Measurements from ENCODE around the gene GPR152. TPM values are rescaled to one million over a fixed set of nuclear protein-coding genes. Genes with fewer than 3 reads are reported as not detected.

GPR152 gene
- total and polyA plus RNA-seq, 4 experiments from 2014 or later: 0.35 to 1.7 TPM; not detected in 2

- Histone ChIP-seq H3K4me3 (ENCODE audit: low read length in 2 of 2) (peak overlapping the region; percentile 80 to 81), H3K27me3 (ENCODE audit: insufficient read depth, low read length) (no peaks in the 10 kb centered on the region), H3K36me3 (ENCODE audit: insufficient read depth, low read length) (peaks cover 38% of the 10 kb centered on the region), H3K27ac (ENCODE audit: low read depth, low read length) (peak overlapping the region; percentile 78), H3K9me3 (ENCODE audit: control insufficient read depth in 1 of 2, low read length in 2 of 2) (no peaks in the 10 kb centered on the region), H3K4me1 (ENCODE audit: insufficient read depth, low read length) (peaks cover 79% of the 10 kb centered on the region)
- Mint-ChIP-seq H3K9me3 (peaks cover 0 to 7% (median 0%) of the 10 kb centered on the region in 8 donors), H3K27me3 (no peaks in the 10 kb centered on the region), H3K27ac (peak overlapping the region; percentile 89 to 98 (median 95)), H3K36me3 (peaks cover 17 to 44% of the 10 kb centered on the region in 2 donors), H3K4me1 (peaks cover 43 to 73% (median 56%) of the 10 kb centered on the region in 4 donors), H3K4me3 (peak overlapping the region; percentile 96 to 99 (median 97))
- intact Hi-C loops (cut with micrococcal nuclease): loop anchor here (2.0 kb wide), 1 partner anchor 33 kb away; no protein-coding TSS in a partner anchor
- peak in 1 of 5 donors; percentile 25 for DNase-seq
- CTCF ChIA-PET (ENCODE audit: partially characterized antibody): interaction anchor here (1.6 to 5.0 kb wide), 4 partner anchors 16 to 33 kb away, joined by 4 to 65 read pairs (median 30); partner anchors contain the start of genes PPP1CA, TBC1D10C and TMEM134
- POLR2A ChIA-PET (ENCODE audit: partially characterized antibody): interaction anchor here (0.9 to 31.8 kb wide), 16 partner anchors 7 to 180 kb away, joined by 3 to 2262 read pairs (median 18); partner anchors contain the start of genes AIP, CABP4, CARNS1 and CDK2AP2
Observed at GRCh38 chr11:67435727-67436458, 16.6 kb downstream of the GPR152 start.

GRCh38 chr11:67435031-67435726 lies 17.4 kb downstream of the GPR152 start:
- H3K27ac Mint-ChIP-seq: peak overlapping the region; percentile 83 to 95 (median 91)
- peaks cover 17 to 44% of the 10 kb centered on the region in 2 donors for H3K36me3 Mint-ChIP-seq
- no peak for DNase-seq
- peaks cover 39 to 68% (median 52%) of the 10 kb centered on the region in 4 donors for H3K4me1 Mint-ChIP-seq
- no peaks in the 10 kb centered on the region for H3K27me3 Mint-ChIP-seq
- peaks cover 0 to 7% (median 0%) of the 10 kb centered on the region in 8 donors for H3K9me3 Mint-ChIP-seq
- H3K27me3 ChIP-seq (ENCODE audit: insufficient read depth, low read length): no peaks in the 10 kb centered on the region
- peaks cover 38% of the 10 kb centered on the region for H3K36me3 ChIP-seq (ENCODE audit: insufficient read depth, low read length)
- no peaks in the 10 kb centered on the region for H3K9me3 ChIP-seq (ENCODE audit: control insufficient read depth in 1 of 2, low read length in 2 of 2)
- H3K27ac ChIP-seq (ENCODE audit: low read depth, low read length): peak overlapping the region; percentile 78
- intact Hi-C loops (cut with micrococcal nuclease): no loop called here
- ChIA-PET CTCF (ENCODE audit: partially characterized antibody) (interaction anchor here (1.6 to 5.0 kb wide), 2 partner anchors 15 to 27 kb away, joined by 4 to 21 read pairs; no protein-coding TSS in a partner anchor), POLR2A (ENCODE audit: partially characterized antibody) (interaction anchor here (0.9 to 31.8 kb wide), 8 partner anchors 17 to 81 kb away, joined by 3 to 2262 read pairs (median 160); partner anchors contain the start of genes AIP, CABP4, CARNS1 and CORO1B)
- H3K4me3 Mint-ChIP-seq: peak overlapping the region; percentile 80 to 97 (median 90)
- peak overlapping the region in 1 of 2 donors; percentile 81 for H3K4me3 ChIP-seq (ENCODE audit: low read length in 2 of 2)
- peaks cover 73% of the 10 kb centered on the region for H3K4me1 ChIP-seq (ENCODE audit: insufficient read depth, low read length)

GRCh38 chr11:67434395-67434881 lies 18.1 kb downstream of the GPR152 start:
- intact Hi-C loops (cut with micrococcal nuclease): no loop called here
- no peaks in the 10 kb centered on the region for H3K27me3 ChIP-seq (ENCODE audit: insufficient read depth, low read length)
- no peaks in the 10 kb centered on the region for H3K9me3 ChIP-seq (ENCODE audit: control insufficient read depth in 1 of 2, low read length in 2 of 2)
- peak overlapping the region; percentile 78 for H3K27ac ChIP-seq (ENCODE audit: low read depth, low read length)
- Mint-ChIP-seq H3K27ac (peak overlapping the region; percentile 27 to 90 (median 82)), H3K4me3 (peak overlapping the region; percentile 50 to 84 (median 66)), H3K36me3 (peaks cover 17 to 41% of the 10 kb centered on the region in 2 donors), H3K4me1 (peaks cover 32 to 66% (median 46%) of the 10 kb centered on the region in 4 donors), H3K9me3 (peaks cover 0 to 7% (median 0%) of the 10 kb centered on the region in 8 donors), H3K27me3 (no peaks in the 10 kb centered on the region)
- CTCF ChIA-PET (ENCODE audit: partially characterized antibody): no interaction called here
- peaks cover 38% of the 10 kb centered on the region for H3K36me3 ChIP-seq (ENCODE audit: insufficient read depth, low read length)
- peaks cover 73% of the 10 kb centered on the region for H3K4me1 ChIP-seq (ENCODE audit: insufficient read depth, low read length)
- POLR2A ChIA-PET (ENCODE audit: partially characterized antibody): interaction anchor here (0.9 to 31.8 kb wide), 5 partner anchors 16 to 71 kb away, joined by 3 to 2262 read pairs (median 704); partner anchors contain the start of genes AIP, CABP4, CARNS1 and CORO1B
- peak in 1 of 5 donors; percentile 34 for DNase-seq
- peak overlapping the region in 1 of 2 donors; percentile 81 for H3K4me3 ChIP-seq (ENCODE audit: low read length in 2 of 2)

- H3K4me1 ChIP-seq (ENCODE audit: insufficient read depth, low read length): peaks cover 73% of the 10 kb centered on the region
- CTCF ChIA-PET (ENCODE audit: partially characterized antibody): interaction anchor here (0.7 to 1.4 kb wide), 2 partner anchors 32 to 40 kb away, joined by 3 read pairs; partner anchors contain the start of gene PPP1CA
- H3K27ac ChIP-seq (ENCODE audit: low read depth, low read length): peak overlapping the region; percentile 78
- POLR2A ChIA-PET (ENCODE audit: partially characterized antibody): interaction anchor here (0.8 to 31.8 kb wide), 8 partner anchors 15 to 194 kb away, joined by 3 to 2262 read pairs (median 142); partner anchors contain the start of genes AIP, CABP4, CARNS1 and CORO1B
- peak overlapping the region; percentile 53 to 90 (median 82) for H3K27ac Mint-ChIP-seq
- peak in 1 of 5 donors; percentile 21 for DNase-seq
- H3K4me3 Mint-ChIP-seq: peak overlapping the region; percentile 50 to 69 (median 66)
- H3K9me3 Mint-ChIP-seq: peaks cover 0 to 7% (median 0%) of the 10 kb centered on the region in 8 donors
- peaks cover 38% of the 10 kb centered on the region for H3K36me3 ChIP-seq (ENCODE audit: insufficient read depth, low read length)
- peaks cover 17 to 37% of the 10 kb centered on the region in 2 donors for H3K36me3 Mint-ChIP-seq
- no peaks in the 10 kb centered on the region for H3K9me3 ChIP-seq (ENCODE audit: control insufficient read depth in 1 of 2, low read length in 2 of 2)
- no peak overlapping the region for H3K4me3 ChIP-seq (ENCODE audit: low read length in 2 of 2)
- H3K4me1 Mint-ChIP-seq: peaks cover 26 to 65% (median 44%) of the 10 kb centered on the region in 4 donors
- H3K27me3 Mint-ChIP-seq: no peaks in the 10 kb centered on the region
- intact Hi-C loops (cut with micrococcal nuclease): no loop called here
- no peaks in the 10 kb centered on the region for H3K27me3 ChIP-seq (ENCODE audit: insufficient read depth, low read length)
Observed at GRCh38 chr11:67433536-67434394, 18.8 kb downstream of the GPR152 start.

- DNase-seq: no peak
- Mint-ChIP-seq H3K27ac (peak overlapping the region in 3 of 7 donors; percentile 61 to 83 (median 68)), H3K27me3 (no peaks in the 10 kb centered on the region), H3K4me1 (peaks cover 26 to 68% (median 47%) of the 10 kb centered on the region in 4 donors), H3K36me3 (peaks cover 17 to 42% of the 10 kb centered on the region in 2 donors), H3K9me3 (peaks cover 0 to 7% (median 0%) of the 10 kb centered on the region in 8 donors), H3K4me3 (peak overlapping the region in 2 of 8 donors; percentile 6 to 63)
- POLR2A ChIA-PET (ENCODE audit: partially characterized antibody): interaction anchor here (0.6 to 31.8 kb wide), 8 partner anchors 14 to 82 kb away, joined by 3 to 2262 read pairs (median 142); partner anchors contain the start of genes AIP, CABP4, CARNS1 and CORO1B
- Histone ChIP-seq H3K27me3 (ENCODE audit: insufficient read depth, low read length) (no peaks in the 10 kb centered on the region), H3K9me3 (ENCODE audit: control insufficient read depth in 1 of 2, low read length in 2 of 2) (no peaks in the 10 kb centered on the region), H3K4me1 (ENCODE audit: insufficient read depth, low read length) (peaks cover 75% of the 10 kb centered on the region), H3K36me3 (ENCODE audit: insufficient read depth, low read length) (peaks cover 38% of the 10 kb centered on the region), H3K27ac (ENCODE audit: low read depth, low read length) (peak overlapping the region; percentile 78), H3K4me3 (ENCODE audit: low read length in 2 of 2) (no peak overlapping the region)
- CTCF ChIA-PET (ENCODE audit: partially characterized antibody): interaction anchor here (1.4 kb wide), 1 partner anchor 39 kb away, joined by 3 read pairs; no protein-coding TSS in a partner anchor
- intact Hi-C loops (cut with micrococcal nuclease): no loop called here
Observed at GRCh38 chr11:67432655-67433349, 19.7 kb downstream of the GPR152 start.

All from CD4-positive, alpha-beta memory T cell (primary cell).